GM04503 (cell line): ENCODE data around the gene GPR176.

Source experiments
- DNase-seq: peaks from one replicate; pipeline ENCODE4 v3.0.0-alpha.2; 2012; ENCODE audit warnings: low read depth

GPR176 gene

GRCh38 chr15:39783244-39783820 lies 136.7 kb downstream of the GPR176 start:
- no peak for DNase-seq

GRCh38 chr15:39782441-39783138 lies 137.5 kb downstream of the GPR176 start, which contains the start of gene FSIP1:
FSIP1 (minus strand) TSS chr15:39782841; CDS start chr15:39776524, 6,317 bp downstream.
- peak; percentile 81 for DNase-seq

GRCh38 chr15:39781967-39782302 lies 138.1 kb downstream of the GPR176 start:
- no peak for DNase-seq

GRCh38 chr15:39781147-39781966 lies 138.7 kb downstream of the GPR176 start:
- DNase-seq, result no peak

GRCh38 chr15:39778021-39778420 lies 142.0 kb downstream of the GPR176 start:
- no peak for DNase-seq

GRCh38 chr15:39777496-39777895 lies 142.6 kb downstream of the GPR176 start:
- no peak for DNase-seq

GRCh38 chr15:39776068-39776467 lies 144.0 kb downstream of the GPR176 start:
- no peak for DNase-seq

- no peak for DNase-seq
Measured at GRCh38 chr15:39774688-39775267, 145.3 kb downstream of the GPR176 start.

- peak; percentile 96 for DNase-seq
Measured at GRCh38 chr15:39770748-39771689, 149.0 kb downstream of the GPR176 start.

GRCh38 chr15:39767921-39768320 lies 152.1 kb downstream of the GPR176 start:
- DNase-seq, result no peak

GRCh38 chr15:39761006-39761405 lies 159.1 kb downstream of the GPR176 start:
- no peak for DNase-seq

GRCh38 chr15:39756806-39757522 lies 163.1 kb downstream of the GPR176 start:
- DNase-seq, result no peak

GRCh38 chr15:39752991-39753390 lies 167.1 kb downstream of the GPR176 start:
- no peak for DNase-seq

GRCh38 chr15:39752246-39752645 lies 167.8 kb downstream of the GPR176 start:
- DNase-seq, result no peak
